HEK293 (cell line): ENCODE measurements around the gene FBLN5.

Experiments used
- CTCF ChIA-PET: fragments of 350-600 bp; formaldehyde crosslinking; extraction: SDS; loops from one replicate; lab custom pipeline; 2021; ENCODE audit warnings: antibody characterized with exemption; lab: Yijun Ruan, JAX
- POLR2A ChIA-PET: fragments of 300-600 bp; formaldehyde crosslinking; extraction: SDS; loops from one replicate; lab custom pipeline; 2020; ENCODE audit warnings: antibody characterized with exemption, inconsistent platforms; lab: Yijun Ruan, JAX
- H3K27ac ChIP-seq: fragments of 200-500 bp; sonication (Bioruptor generic); 2 replicates; pipeline ENCODE4 v1.5.1; 2014; ENCODE audit warnings: low read depth, low read length, control low read depth, inconsistent platforms; ENCODE audit errors: extremely low read depth
- H3K36me3 ChIP-seq, 2 experiments: fragments of 200-500 bp in 1 of 2; sonication (Bioruptor generic) in 1 of 2; 1 replicate in 1 of 2; 2 replicates in 1 of 2; pipeline ENCODE4 v1.5.1; 2014 to 2017; ENCODE audit warnings: inconsistent platforms in 2 of 2, low read length in 2 of 2; ENCODE audit not compliant: control insufficient read depth in 2 of 2, insufficient read depth in 1 of 2
- H3K4me1 ChIP-seq: fragments of 200-500 bp; sonication (Bioruptor generic); 2 replicates; pipeline ENCODE4 v1.5.1; 2014; ENCODE audit warnings: mild to moderate bottlenecking, low read length, inconsistent platforms; ENCODE audit not compliant: control insufficient read depth, insufficient read depth
- H3K4me3 ChIP-seq: 2 replicates; pipeline ENCODE4 v1.5.1; 2011; ENCODE audit warnings: low read depth, mild to moderate bottlenecking, control low read depth, low read length, moderate library complexity
- H3K9me3 ChIP-seq: fragments of 200-500 bp; sonication (Bioruptor generic); 2 replicates; pipeline ENCODE4 v1.5.1; 2014; ENCODE audit warnings: low read depth, low read length, inconsistent platforms; ENCODE audit not compliant: control insufficient read depth, insufficient read depth
- BCL11B ChIP-seq: fragments of 450-650 bp; formaldehyde crosslinking; IDR thresholded peaks from 2 replicates; pipeline ENCODE4 v1.5.1; 2016; ENCODE audit warnings: low read depth, missing biosample characterization, missing genetic modification characterization
- FEZF1 ChIP-seq: fragments of 450-650 bp; formaldehyde crosslinking; IDR thresholded peaks from 2 replicates; pipeline ENCODE4 v1.5.1; 2016; ENCODE audit warnings: missing biosample characterization, missing genetic modification characterization
- GLIS2 ChIP-seq: fragments of 450-650 bp; formaldehyde crosslinking; IDR thresholded peaks from 2 replicates; pipeline ENCODE4 v1.5.1; 2016; ENCODE audit warnings: missing biosample characterization, missing genetic modification characterization
- IKZF3 ChIP-seq: fragments of 450-650 bp; IDR thresholded peaks from 2 replicates; pipeline ENCODE4 v1.5.0; 2018; ENCODE audit warnings: missing biosample characterization, mild to moderate bottlenecking, missing genetic modification characterization, moderate library complexity
- MZF1 ChIP-seq: fragments of 450-650 bp; formaldehyde crosslinking; IDR thresholded peaks from 2 replicates; pipeline ENCODE4 v1.5.1; 2017; ENCODE audit warnings: missing biosample characterization, missing genetic modification characterization, borderline replicate concordance
- PRDM1 ChIP-seq: fragments of 450-650 bp; formaldehyde crosslinking; IDR thresholded peaks from 2 replicates; pipeline ENCODE4; 2016; ENCODE audit warnings: missing biosample characterization, missing genetic modification characterization
- SP2 ChIP-seq: fragments of 450-650 bp; formaldehyde crosslinking; IDR thresholded peaks from 2 replicates; pipeline ENCODE4 v1.5.1; 2016; ENCODE audit warnings: missing biosample characterization, missing genetic modification characterization
- SP3 ChIP-seq: fragments of 450-650 bp; formaldehyde crosslinking; IDR thresholded peaks from 2 replicates; pipeline ENCODE4 v1.5.1; 2016; ENCODE audit warnings: missing biosample characterization, missing genetic modification characterization
- ZBTB17 ChIP-seq: fragments of 450-650 bp; formaldehyde crosslinking; IDR thresholded peaks from 2 replicates; pipeline ENCODE4 v1.5.1; 2016; ENCODE audit warnings: missing biosample characterization, missing genetic modification characterization
- ZBTB26 ChIP-seq: fragments of 450-650 bp; formaldehyde crosslinking; optimal IDR thresholded peaks from 2 replicates; pipeline ENCODE3; 2016; ENCODE audit warnings: missing biosample characterization, mild to moderate bottlenecking, missing genetic modification characterization
- ZBTB8A ChIP-seq: fragments of 450-650 bp; formaldehyde crosslinking; IDR thresholded peaks from 2 replicates; pipeline ENCODE4 v1.5.1; 2016; ENCODE audit warnings: missing biosample characterization, missing genetic modification characterization
- ZFHX2 ChIP-seq: fragments of 450-650 bp; formaldehyde crosslinking; conservative IDR thresholded peaks from 2 replicates; pipeline ENCODE4 v1.5.1; 2016; ENCODE audit warnings: missing biosample characterization, missing genetic modification characterization
- ZFP69B ChIP-seq: fragments of 450-650 bp; formaldehyde crosslinking; IDR thresholded peaks from 2 replicates; pipeline ENCODE4 v1.5.1; 2016; ENCODE audit warnings: missing biosample characterization, missing genetic modification characterization
- ZIC2 ChIP-seq: fragments of 450-650 bp; formaldehyde crosslinking; IDR thresholded peaks from 2 replicates; pipeline ENCODE4 v1.5.1; 2016; ENCODE audit warnings: missing biosample characterization, missing genetic modification characterization
- ZNF112 ChIP-seq: fragments of 450-650 bp; formaldehyde crosslinking; IDR thresholded peaks from 2 replicates; pipeline ENCODE4 v1.5.0; 2017; ENCODE audit warnings: missing biosample characterization, missing genetic modification characterization
- ZNF2 ChIP-seq: fragments of 450-650 bp; formaldehyde crosslinking; IDR thresholded peaks from 2 replicates; pipeline ENCODE4 v1.5.1; 2016; ENCODE audit warnings: missing biosample characterization, missing genetic modification characterization
- ZNF239 ChIP-seq: fragments of 450-650 bp; formaldehyde crosslinking; IDR thresholded peaks from 2 replicates; pipeline ENCODE4 v1.5.1; 2016; ENCODE audit warnings: missing biosample characterization, missing genetic modification characterization
- ZNF248 ChIP-seq: fragments of 450-650 bp; formaldehyde crosslinking; IDR thresholded peaks from 2 replicates; pipeline ENCODE4 v1.5.1; 2017; ENCODE audit warnings: missing biosample characterization, missing genetic modification characterization
- ZNF48 ChIP-seq: fragments of 450-650 bp; formaldehyde crosslinking; IDR thresholded peaks from 2 replicates; pipeline ENCODE4 v1.5.1; 2016; ENCODE audit warnings: missing biosample characterization, missing genetic modification characterization
- ZNF558 ChIP-seq: fragments of 450-650 bp; formaldehyde crosslinking; IDR thresholded peaks from 2 replicates; pipeline ENCODE4 v1.5.1; 2016; ENCODE audit warnings: missing biosample characterization, missing genetic modification characterization
- ZNF560 ChIP-seq: fragments of 450-650 bp; formaldehyde crosslinking; IDR thresholded peaks from 2 replicates; pipeline ENCODE4 v1.5.1; 2017; ENCODE audit warnings: missing biosample characterization, missing genetic modification characterization, borderline replicate concordance
- ZNF596 ChIP-seq: fragments of 450-650 bp; IDR thresholded peaks from 2 replicates; pipeline ENCODE4 v1.5.0; 2018; ENCODE audit warnings: missing biosample characterization, mild to moderate bottlenecking, missing genetic modification characterization, moderate library complexity
- ZNF600 ChIP-seq: fragments of 450-650 bp; formaldehyde crosslinking; IDR thresholded peaks from 2 replicates; pipeline ENCODE4 v1.5.1; 2016; ENCODE audit warnings: missing biosample characterization, missing genetic modification characterization
- ZNF610 ChIP-seq: fragments of 450-650 bp; formaldehyde crosslinking; IDR thresholded peaks from 2 replicates; pipeline ENCODE4 v1.5.1; 2016; ENCODE audit warnings: missing biosample characterization, missing genetic modification characterization, borderline replicate concordance
- ZNF629 ChIP-seq: fragments of 450-650 bp; formaldehyde crosslinking; IDR thresholded peaks from 2 replicates; pipeline ENCODE4 v1.5.1; 2017; ENCODE audit warnings: missing biosample characterization, missing genetic modification characterization
- ZNF658 ChIP-seq: fragments of 450-650 bp; formaldehyde crosslinking; IDR thresholded peaks from 2 replicates; pipeline ENCODE4; 2016; ENCODE audit warnings: missing biosample characterization, missing genetic modification characterization
- ZNF776 ChIP-seq: fragments of 450-650 bp; formaldehyde crosslinking; IDR thresholded peaks from 2 replicates; pipeline ENCODE4 v1.5.0; 2017; ENCODE audit warnings: missing biosample characterization, missing genetic modification characterization, borderline replicate concordance
- ZNF777 ChIP-seq: fragments of 450-650 bp; formaldehyde crosslinking; IDR thresholded peaks from 2 replicates; pipeline ENCODE4 v1.5.1; 2017; ENCODE audit warnings: missing biosample characterization, missing genetic modification characterization, borderline replicate concordance
- TF ChIP-seq, protein P1 (sequence below): fragments of 450-650 bp; formaldehyde crosslinking; IDR thresholded peaks from 2 replicates; pipeline ENCODE4 v1.5.1; 2016; ENCODE audit warnings: missing biosample characterization, missing genetic modification characterization

Gene FBLN5, protein sequence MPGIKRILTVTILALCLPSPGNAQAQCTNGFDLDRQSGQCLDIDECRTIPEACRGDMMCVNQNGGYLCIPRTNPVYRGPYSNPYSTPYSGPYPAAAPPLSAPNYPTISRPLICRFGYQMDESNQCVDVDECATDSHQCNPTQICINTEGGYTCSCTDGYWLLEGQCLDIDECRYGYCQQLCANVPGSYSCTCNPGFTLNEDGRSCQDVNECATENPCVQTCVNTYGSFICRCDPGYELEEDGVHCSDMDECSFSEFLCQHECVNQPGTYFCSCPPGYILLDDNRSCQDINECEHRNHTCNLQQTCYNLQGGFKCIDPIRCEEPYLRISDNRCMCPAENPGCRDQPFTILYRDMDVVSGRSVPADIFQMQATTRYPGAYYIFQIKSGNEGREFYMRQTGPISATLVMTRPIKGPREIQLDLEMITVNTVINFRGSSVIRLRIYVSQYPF

GRCh38 chr14:91947475-91948184 is at the start of gene FBLN5:
TSS of gene FBLN5 (minus strand) at chr14:91947694. CDS start at chr14:91947229, 465 bp downstream.
- ChIA-PET CTCF (no interaction called here), POLR2A (no interaction called here)
- Histone ChIP-seq H3K4me3 (peak within 1 kb of the TSS; percentile 39), H3K36me3 (no peaks in the 10 kb centered on the region), H3K9me3 (no peaks in the 10 kb centered on the region), H3K27ac (no peak within 1 kb of the TSS), H3K4me1 (peaks cover 6% of the 10 kb centered on the region; the same call in 1 of the 2 replicates)
- TF ChIP-seq ZNF629 (tag by site-specific recombination) (no peak), ZNF558 (no peak), GLIS2 (tag by site-specific recombination) (no peak), ZNF777 (tag by site-specific recombination) (no peak), SP3 (peak; percentile 31; the same call in 1 of the 2 replicates), ZFP69B (tag by site-specific recombination) (no peak), BCL11B (tag by site-specific recombination) (no peak), ZNF248 (tag by site-specific recombination) (no peak), ZNF776 (tag by site-specific recombination) (no peak), ZNF48 (no peak), FEZF1 (no peak), ZBTB26 (tag by site-specific recombination) (peak; percentile 63), ZNF600 (tag by site-specific recombination) (no peak), ZNF596 (no peak), MZF1 (tag by site-specific recombination) (no peak), ZNF2 (tag by site-specific recombination) (no peak), ZFHX2 (peak; percentile 74), ZIC2 (tag by site-specific recombination) (no peak), ZNF658 (tag by site-specific recombination) (no peak), PRDM1 (peak; percentile 93), ZNF560 (tag by site-specific recombination) (no peak), ZBTB17 (no peak), SP2 (tag by site-specific recombination) (peak; percentile 42), IKZF3 (tag by site-specific recombination) (no peak), ZNF239 (tag by site-specific recombination) (no peak), ZNF610 (tag by site-specific recombination) (no peak), ZNF112 (tag by site-specific recombination) (no peak), ZBTB8A (tag by site-specific recombination) (peak; percentile 78)
- TF ChIP-seq, protein P1, sequence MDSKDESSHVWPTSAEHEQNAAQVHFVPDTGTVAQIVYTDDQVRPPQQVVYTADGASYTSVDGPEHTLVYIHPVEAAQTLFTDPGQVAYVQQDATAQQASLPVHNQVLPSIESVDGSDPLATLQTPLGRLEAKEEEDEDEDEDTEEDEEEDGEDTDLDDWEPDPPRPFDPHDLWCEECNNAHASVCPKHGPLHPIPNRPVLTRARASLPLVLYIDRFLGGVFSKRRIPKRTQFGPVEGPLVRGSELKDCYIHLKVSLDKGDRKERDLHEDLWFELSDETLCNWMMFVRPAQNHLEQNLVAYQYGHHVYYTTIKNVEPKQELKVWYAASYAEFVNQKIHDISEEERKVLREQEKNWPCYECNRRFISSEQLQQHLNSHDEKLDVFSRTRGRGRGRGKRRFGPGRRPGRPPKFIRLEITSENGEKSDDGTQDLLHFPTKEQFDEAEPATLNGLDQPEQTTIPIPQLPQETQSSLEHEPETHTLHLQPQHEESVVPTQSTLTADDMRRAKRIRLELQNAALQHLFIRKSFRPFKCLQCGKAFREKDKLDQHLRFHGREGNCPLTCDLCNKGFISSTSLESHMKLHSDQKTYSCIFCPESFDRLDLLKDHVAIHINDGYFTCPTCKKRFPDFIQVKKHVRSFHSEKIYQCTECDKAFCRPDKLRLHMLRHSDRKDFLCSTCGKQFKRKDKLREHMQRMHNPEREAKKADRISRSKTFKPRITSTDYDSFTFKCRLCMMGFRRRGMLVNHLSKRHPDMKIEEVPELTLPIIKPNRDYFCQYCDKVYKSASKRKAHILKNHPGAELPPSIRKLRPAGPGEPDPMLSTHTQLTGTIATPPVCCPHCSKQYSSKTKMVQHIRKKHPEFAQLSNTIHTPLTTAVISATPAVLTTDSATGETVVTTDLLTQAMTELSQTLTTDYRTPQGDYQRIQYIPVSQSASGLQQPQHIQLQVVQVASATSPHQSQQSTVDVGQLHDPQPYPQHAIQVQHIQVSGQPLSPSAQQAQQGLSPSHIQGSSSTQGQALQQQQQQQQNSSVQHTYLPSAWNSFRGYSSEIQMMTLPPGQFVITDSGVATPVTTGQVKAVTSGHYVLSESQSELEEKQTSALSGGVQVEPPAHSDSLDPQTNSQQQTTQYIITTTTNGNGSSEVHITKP = no peak
